Fibroblast of lung (primary cell): ENCODE results near the gene MEIS2. TPM values are rescaled to one million over a fixed set of nuclear protein-coding genes. Genes with fewer than 3 reads are reported as not detected.

Source experiments
- DNase-seq, 2 donors: peaks; one replicate each; pipeline versions ENCODE4 v3.0.0 to v3.0.0-alpha.2; 2010; ENCODE audit warnings: low read depth in 2 of 2
- H2AFZ ChIP-seq: 2 replicates; pipeline ENCODE4 v1.5.1; 2012; ENCODE audit warnings: low read length, control low read depth, inconsistent platforms
- H3K27ac ChIP-seq: 2 replicates; pipeline ENCODE4 v1.5.1; 2011; ENCODE audit warnings: low read length, control low read depth; ENCODE audit not compliant: insufficient read depth
- H3K27me3 ChIP-seq: 2 replicates; pipeline ENCODE4 v1.5.1; 2011; ENCODE audit warnings: mild to moderate bottlenecking, low read length; ENCODE audit not compliant: control insufficient read depth, insufficient read depth
- H3K36me3 ChIP-seq: 2 replicates; pipeline ENCODE4 v1.5.1; 2011; ENCODE audit warnings: low read length; ENCODE audit not compliant: control insufficient read depth, insufficient read depth
- H3K4me1 ChIP-seq: 2 replicates; pipeline ENCODE4 v1.5.1; 2011; ENCODE audit warnings: low read length; ENCODE audit not compliant: control insufficient read depth, insufficient read depth; ENCODE audit errors: extremely low read depth
- H3K4me2 ChIP-seq: 2 replicates; pipeline ENCODE4 v1.5.1; 2011; ENCODE audit warnings: low read length, control low read depth; ENCODE audit not compliant: insufficient read depth; ENCODE audit errors: extremely low read depth
- H3K4me3 ChIP-seq, 4 experiments: fragments of 200-600 bp in 1 of 4; sonication (generic) in 1 of 4; replicated peaks in 1 of 4; 2 replicates each; pipeline ENCODE4 v1.5.1; 2011 to 2016; ENCODE audit warnings: low read length in 4 of 4, low read depth in 3 of 4, mild to moderate bottlenecking in 3 of 4, control low read depth in 2 of 4, inconsistent platforms in 1 of 4, mixed read lengths in 1 of 4; ENCODE audit not compliant: insufficient read depth in 1 of 4; ENCODE audit errors: control extremely low read depth in 1 of 4
- H3K79me2 ChIP-seq: 2 replicates; pipeline ENCODE4 v1.5.1; 2012; ENCODE audit warnings: mild to moderate bottlenecking, low read length, inconsistent platforms; ENCODE audit not compliant: control insufficient read depth, insufficient read depth
- H3K9ac ChIP-seq: 2 replicates; pipeline ENCODE4 v1.5.1; 2011; ENCODE audit warnings: mild to moderate bottlenecking, low read length, control low read depth; ENCODE audit not compliant: insufficient read depth
- H3K9me3 ChIP-seq: 2 replicates; pipeline ENCODE4 v1.5.1; 2012; ENCODE audit warnings: low read depth, low read length; ENCODE audit not compliant: control insufficient read depth, insufficient read depth
- H4K20me1 ChIP-seq: 2 replicates; pipeline ENCODE4 v1.5.1; 2011; ENCODE audit warnings: low read length; ENCODE audit not compliant: control insufficient read depth, insufficient read depth; ENCODE audit errors: extremely low read depth
- CTCF ChIP-seq, 2 donors: IDR thresholded peaks in 1 of 2; conservative IDR thresholded peaks in 1 of 2; 1 replicate in 1 of 2; 2 replicates in 1 of 2; pipeline ENCODE4 v1.5.1; 2011 to 2012; ENCODE audit warnings: low read length in 2 of 2, control low read depth in 1 of 2, inconsistent platforms in 1 of 2, low read depth in 1 of 2, mild to moderate bottlenecking in 1 of 2
- EZH2 ChIP-seq: IDR thresholded peaks from 2 replicates; pipeline ENCODE4 v1.5.1; 2012; ENCODE audit warnings: low read length, control low read depth, mild to moderate bottlenecking; ENCODE audit errors: missing control alignments
- polyA plus RNA-seq, 2 donors: library from polyadenylated mRNA; depleted of rRNA in 1 of 2; stranded (reverse) in 1 of 2; unstranded in 1 of 2; fragments of >200 nt; gene quantifications; 2 replicates each; pipeline ENCODE4 v1.2.1, GENCODE V29; 2011 to 2012; ENCODE audit warnings: missing spikeins in 1 of 2
- total RNA-seq: library from RNA; depleted of rRNA; stranded (reverse); fragments of >200 nt; gene quantifications from 2 replicates; pipeline ENCODE4 v1.2.1, GENCODE V29; 2014

Gene MEIS2
- total and polyA plus RNA-seq, 2 donors (not counting 1 experiment from before 2014, with no cell fraction given) = 31.0 to 37.1 TPM

- H3K4me3 ChIP-seq = no peak overlapping the region
- no peak overlapping the region for H3K9ac ChIP-seq
- no peaks in the 10 kb centered on the region for H3K79me2 ChIP-seq
- TF ChIP-seq EZH2 (no peak), CTCF (conservative IDR thresholded peaks at IDR 0.05 in 1 of 2, IDR thresholded peaks at IDR 0.05 in 1 of 2; ENCODE audit: low read depth in 1 of 2, low read length in 2 of 2) (no peak)
- H3K36me3 ChIP-seq = no peaks in the 10 kb centered on the region
- H3K4me2 ChIP-seq = no peak overlapping the region
- H3K27me3 ChIP-seq = no peaks in the 10 kb centered on the region
- H3K4me1 ChIP-seq = no peaks in the 10 kb centered on the region
- H2AFZ ChIP-seq = no peak overlapping the region
- no peak for DNase-seq
- H4K20me1 ChIP-seq = no peaks in the 10 kb centered on the region
- H3K9me3 ChIP-seq = no peaks in the 10 kb centered on the region
- H3K27ac ChIP-seq = no peak overlapping the region
Measured at GRCh38 chr15:37041836-37042235, 58.5 kb downstream of the MEIS2 start.

GRCh38 chr15:37041042-37041441 lies 59.3 kb downstream of the MEIS2 start:
- H2AFZ ChIP-seq = no peak overlapping the region
- H3K4me1 ChIP-seq = no peaks in the 10 kb centered on the region
- no peak overlapping the region for H3K9ac ChIP-seq
- H3K79me2 ChIP-seq = no peaks in the 10 kb centered on the region
- no peaks in the 10 kb centered on the region for H3K9me3 ChIP-seq
- H3K4me2 ChIP-seq = no peak overlapping the region
- H4K20me1 ChIP-seq = no peaks in the 10 kb centered on the region
- TF ChIP-seq CTCF (conservative IDR thresholded peaks at IDR 0.05 in 1 of 2, IDR thresholded peaks at IDR 0.05 in 1 of 2; ENCODE audit: low read depth in 1 of 2, low read length in 2 of 2) (no peak), EZH2 (no peak)
- H3K27ac ChIP-seq = no peak overlapping the region
- no peaks in the 10 kb centered on the region for H3K27me3 ChIP-seq
- no peaks in the 10 kb centered on the region for H3K36me3 ChIP-seq
- no peak for DNase-seq
- no peak overlapping the region for H3K4me3 ChIP-seq

GRCh38 chr15:37040072-37040742 lies 60.1 kb downstream of the MEIS2 start:
- no peak overlapping the region for H3K4me3 ChIP-seq
- H3K9me3 ChIP-seq = no peaks in the 10 kb centered on the region
- H3K27ac ChIP-seq = no peak overlapping the region
- no peaks in the 10 kb centered on the region for H3K79me2 ChIP-seq
- H4K20me1 ChIP-seq = no peaks in the 10 kb centered on the region
- H3K4me1 ChIP-seq = peaks cover 4% of the 10 kb centered on the region
- H3K36me3 ChIP-seq = no peaks in the 10 kb centered on the region
- no peak overlapping the region for H3K9ac ChIP-seq
- no peak overlapping the region for H2AFZ ChIP-seq
- H3K4me2 ChIP-seq = no peak overlapping the region
- no peak for DNase-seq
- TF ChIP-seq EZH2 (no peak), CTCF (conservative IDR thresholded peaks at IDR 0.05 in 1 of 2, IDR thresholded peaks at IDR 0.05 in 1 of 2; ENCODE audit: low read depth in 1 of 2, low read length in 2 of 2) (no peak)
- no peaks in the 10 kb centered on the region for H3K27me3 ChIP-seq
